ENCODE measurements around the gene EXOSC6. TPM values are rescaled to one million over a fixed set of nuclear protein-coding genes. Genes with fewer than 3 reads are reported as not detected.

The EXOSC6 gene
- total and polyA plus RNA-seq, 2 experiments from 2014 or later: 13.7 to 27.8 TPM

DNA sequence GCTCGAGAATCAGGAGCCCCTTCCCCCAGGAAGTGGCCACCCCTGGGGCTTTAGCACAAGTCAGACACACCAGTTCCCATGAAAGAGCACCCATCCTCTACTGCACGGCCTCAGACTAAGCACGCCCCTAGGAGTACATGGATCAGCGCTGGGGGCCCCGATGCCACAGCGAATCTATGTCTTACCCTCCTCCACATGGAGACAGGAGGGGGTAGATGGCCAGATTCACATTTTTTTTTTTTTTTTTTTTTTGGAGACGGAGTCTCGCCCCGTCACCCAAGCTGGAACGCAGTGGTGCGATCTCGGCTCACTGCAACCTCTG, 3.2 kb upstream of the EXOSC6 start:
- H3K27me3 ChIP-seq (ENCODE audit: insufficient read depth): no peaks in the 10 kb centered on the region
- H3K9me2 ChIP-seq (ENCODE audit: insufficient read depth): no peaks in the 10 kb centered on the region
- peaks cover 74% of the 10 kb centered on the region for H3F3A ChIP-seq (replicated peaks; ENCODE audit: low read depth)
- no peak for DNase-seq (ENCODE audit: low spot score)
- H3K36me3 ChIP-seq (ENCODE audit: insufficient read depth): peaks cover 73% of the 10 kb centered on the region
- no peaks in the 10 kb centered on the region for H3K9me3 Mint-ChIP-seq
- no peak for ATAC-seq
- H3K36me3 Mint-ChIP-seq (ENCODE audit: low read depth): peaks cover 83% of the 10 kb centered on the region
- no peak overlapping the region for H3K27ac Mint-ChIP-seq
- H2AFZ ChIP-seq: no peak overlapping the region
- H3K4me3 Mint-ChIP-seq: no peak overlapping the region
- TF ChIP-seq POLR2AphosphoS5 (IDR thresholded peaks at IDR 0.05; ENCODE audit: low read depth) (no peak), NANOG (IDR thresholded peaks at IDR 0.05; ENCODE audit: borderline replicate concordance) (no peak), ZNF331 (CRISPR knock-in tag; IDR thresholded peaks at IDR 0.05; ENCODE audit: low read depth) (no peak), ZNF114 (CRISPR knock-in tag; IDR thresholded peaks at IDR 0.05) (no peak), EZH2 (IDR thresholded peaks at IDR 0.05; ENCODE audit: low read depth, unreplicated experiment) (no peak), EZH2phosphoT487 (IDR thresholded peaks at IDR 0.05; ENCODE audit: unreplicated experiment) (no peak), CREB1 (CRISPR knock-in tag; IDR thresholded peaks at IDR 0.05; ENCODE audit: low read depth) (no peak), JUNB (IDR thresholded peaks at IDR 0.05; ENCODE audit: unreplicated experiment) (no peak), STAT1 (IDR thresholded peaks at IDR 0.05; ENCODE audit: unreplicated experiment) (no peak)
- TF ChIP-seq, protein P1, sequence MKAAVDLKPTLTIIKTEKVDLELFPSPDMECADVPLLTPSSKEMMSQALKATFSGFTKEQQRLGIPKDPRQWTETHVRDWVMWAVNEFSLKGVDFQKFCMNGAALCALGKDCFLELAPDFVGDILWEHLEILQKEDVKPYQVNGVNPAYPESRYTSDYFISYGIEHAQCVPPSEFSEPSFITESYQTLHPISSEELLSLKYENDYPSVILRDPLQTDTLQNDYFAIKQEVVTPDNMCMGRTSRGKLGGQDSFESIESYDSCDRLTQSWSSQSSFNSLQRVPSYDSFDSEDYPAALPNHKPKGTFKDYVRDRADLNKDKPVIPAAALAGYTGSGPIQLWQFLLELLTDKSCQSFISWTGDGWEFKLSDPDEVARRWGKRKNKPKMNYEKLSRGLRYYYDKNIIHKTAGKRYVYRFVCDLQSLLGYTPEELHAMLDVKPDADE (IDR thresholded peaks at IDR 0.05): no peak
- TF ChIP-seq, protein P2, sequence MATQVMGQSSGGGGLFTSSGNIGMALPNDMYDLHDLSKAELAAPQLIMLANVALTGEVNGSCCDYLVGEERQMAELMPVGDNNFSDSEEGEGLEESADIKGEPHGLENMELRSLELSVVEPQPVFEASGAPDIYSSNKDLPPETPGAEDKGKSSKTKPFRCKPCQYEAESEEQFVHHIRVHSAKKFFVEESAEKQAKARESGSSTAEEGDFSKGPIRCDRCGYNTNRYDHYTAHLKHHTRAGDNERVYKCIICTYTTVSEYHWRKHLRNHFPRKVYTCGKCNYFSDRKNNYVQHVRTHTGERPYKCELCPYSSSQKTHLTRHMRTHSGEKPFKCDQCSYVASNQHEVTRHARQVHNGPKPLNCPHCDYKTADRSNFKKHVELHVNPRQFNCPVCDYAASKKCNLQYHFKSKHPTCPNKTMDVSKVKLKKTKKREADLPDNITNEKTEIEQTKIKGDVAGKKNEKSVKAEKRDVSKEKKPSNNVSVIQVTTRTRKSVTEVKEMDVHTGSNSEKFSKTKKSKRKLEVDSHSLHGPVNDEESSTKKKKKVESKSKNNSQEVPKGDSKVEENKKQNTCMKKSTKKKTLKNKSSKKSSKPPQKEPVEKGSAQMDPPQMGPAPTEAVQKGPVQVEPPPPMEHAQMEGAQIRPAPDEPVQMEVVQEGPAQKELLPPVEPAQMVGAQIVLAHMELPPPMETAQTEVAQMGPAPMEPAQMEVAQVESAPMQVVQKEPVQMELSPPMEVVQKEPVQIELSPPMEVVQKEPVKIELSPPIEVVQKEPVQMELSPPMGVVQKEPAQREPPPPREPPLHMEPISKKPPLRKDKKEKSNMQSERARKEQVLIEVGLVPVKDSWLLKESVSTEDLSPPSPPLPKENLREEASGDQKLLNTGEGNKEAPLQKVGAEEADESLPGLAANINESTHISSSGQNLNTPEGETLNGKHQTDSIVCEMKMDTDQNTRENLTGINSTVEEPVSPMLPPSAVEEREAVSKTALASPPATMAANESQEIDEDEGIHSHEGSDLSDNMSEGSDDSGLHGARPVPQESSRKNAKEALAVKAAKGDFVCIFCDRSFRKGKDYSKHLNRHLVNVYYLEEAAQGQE (IDR thresholded peaks at IDR 0.05; ENCODE audit: unreplicated experiment): no peak
- TF ChIP-seq, protein P3, sequence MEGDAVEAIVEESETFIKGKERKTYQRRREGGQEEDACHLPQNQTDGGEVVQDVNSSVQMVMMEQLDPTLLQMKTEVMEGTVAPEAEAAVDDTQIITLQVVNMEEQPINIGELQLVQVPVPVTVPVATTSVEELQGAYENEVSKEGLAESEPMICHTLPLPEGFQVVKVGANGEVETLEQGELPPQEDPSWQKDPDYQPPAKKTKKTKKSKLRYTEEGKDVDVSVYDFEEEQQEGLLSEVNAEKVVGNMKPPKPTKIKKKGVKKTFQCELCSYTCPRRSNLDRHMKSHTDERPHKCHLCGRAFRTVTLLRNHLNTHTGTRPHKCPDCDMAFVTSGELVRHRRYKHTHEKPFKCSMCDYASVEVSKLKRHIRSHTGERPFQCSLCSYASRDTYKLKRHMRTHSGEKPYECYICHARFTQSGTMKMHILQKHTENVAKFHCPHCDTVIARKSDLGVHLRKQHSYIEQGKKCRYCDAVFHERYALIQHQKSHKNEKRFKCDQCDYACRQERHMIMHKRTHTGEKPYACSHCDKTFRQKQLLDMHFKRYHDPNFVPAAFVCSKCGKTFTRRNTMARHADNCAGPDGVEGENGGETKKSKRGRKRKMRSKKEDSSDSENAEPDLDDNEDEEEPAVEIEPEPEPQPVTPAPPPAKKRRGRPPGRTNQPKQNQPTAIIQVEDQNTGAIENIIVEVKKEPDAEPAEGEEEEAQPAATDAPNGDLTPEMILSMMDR (conservative IDR thresholded peaks at IDR 0.05; ENCODE audit: low read depth in 2 of 2): no peak
- TF ChIP-seq, protein P4, sequence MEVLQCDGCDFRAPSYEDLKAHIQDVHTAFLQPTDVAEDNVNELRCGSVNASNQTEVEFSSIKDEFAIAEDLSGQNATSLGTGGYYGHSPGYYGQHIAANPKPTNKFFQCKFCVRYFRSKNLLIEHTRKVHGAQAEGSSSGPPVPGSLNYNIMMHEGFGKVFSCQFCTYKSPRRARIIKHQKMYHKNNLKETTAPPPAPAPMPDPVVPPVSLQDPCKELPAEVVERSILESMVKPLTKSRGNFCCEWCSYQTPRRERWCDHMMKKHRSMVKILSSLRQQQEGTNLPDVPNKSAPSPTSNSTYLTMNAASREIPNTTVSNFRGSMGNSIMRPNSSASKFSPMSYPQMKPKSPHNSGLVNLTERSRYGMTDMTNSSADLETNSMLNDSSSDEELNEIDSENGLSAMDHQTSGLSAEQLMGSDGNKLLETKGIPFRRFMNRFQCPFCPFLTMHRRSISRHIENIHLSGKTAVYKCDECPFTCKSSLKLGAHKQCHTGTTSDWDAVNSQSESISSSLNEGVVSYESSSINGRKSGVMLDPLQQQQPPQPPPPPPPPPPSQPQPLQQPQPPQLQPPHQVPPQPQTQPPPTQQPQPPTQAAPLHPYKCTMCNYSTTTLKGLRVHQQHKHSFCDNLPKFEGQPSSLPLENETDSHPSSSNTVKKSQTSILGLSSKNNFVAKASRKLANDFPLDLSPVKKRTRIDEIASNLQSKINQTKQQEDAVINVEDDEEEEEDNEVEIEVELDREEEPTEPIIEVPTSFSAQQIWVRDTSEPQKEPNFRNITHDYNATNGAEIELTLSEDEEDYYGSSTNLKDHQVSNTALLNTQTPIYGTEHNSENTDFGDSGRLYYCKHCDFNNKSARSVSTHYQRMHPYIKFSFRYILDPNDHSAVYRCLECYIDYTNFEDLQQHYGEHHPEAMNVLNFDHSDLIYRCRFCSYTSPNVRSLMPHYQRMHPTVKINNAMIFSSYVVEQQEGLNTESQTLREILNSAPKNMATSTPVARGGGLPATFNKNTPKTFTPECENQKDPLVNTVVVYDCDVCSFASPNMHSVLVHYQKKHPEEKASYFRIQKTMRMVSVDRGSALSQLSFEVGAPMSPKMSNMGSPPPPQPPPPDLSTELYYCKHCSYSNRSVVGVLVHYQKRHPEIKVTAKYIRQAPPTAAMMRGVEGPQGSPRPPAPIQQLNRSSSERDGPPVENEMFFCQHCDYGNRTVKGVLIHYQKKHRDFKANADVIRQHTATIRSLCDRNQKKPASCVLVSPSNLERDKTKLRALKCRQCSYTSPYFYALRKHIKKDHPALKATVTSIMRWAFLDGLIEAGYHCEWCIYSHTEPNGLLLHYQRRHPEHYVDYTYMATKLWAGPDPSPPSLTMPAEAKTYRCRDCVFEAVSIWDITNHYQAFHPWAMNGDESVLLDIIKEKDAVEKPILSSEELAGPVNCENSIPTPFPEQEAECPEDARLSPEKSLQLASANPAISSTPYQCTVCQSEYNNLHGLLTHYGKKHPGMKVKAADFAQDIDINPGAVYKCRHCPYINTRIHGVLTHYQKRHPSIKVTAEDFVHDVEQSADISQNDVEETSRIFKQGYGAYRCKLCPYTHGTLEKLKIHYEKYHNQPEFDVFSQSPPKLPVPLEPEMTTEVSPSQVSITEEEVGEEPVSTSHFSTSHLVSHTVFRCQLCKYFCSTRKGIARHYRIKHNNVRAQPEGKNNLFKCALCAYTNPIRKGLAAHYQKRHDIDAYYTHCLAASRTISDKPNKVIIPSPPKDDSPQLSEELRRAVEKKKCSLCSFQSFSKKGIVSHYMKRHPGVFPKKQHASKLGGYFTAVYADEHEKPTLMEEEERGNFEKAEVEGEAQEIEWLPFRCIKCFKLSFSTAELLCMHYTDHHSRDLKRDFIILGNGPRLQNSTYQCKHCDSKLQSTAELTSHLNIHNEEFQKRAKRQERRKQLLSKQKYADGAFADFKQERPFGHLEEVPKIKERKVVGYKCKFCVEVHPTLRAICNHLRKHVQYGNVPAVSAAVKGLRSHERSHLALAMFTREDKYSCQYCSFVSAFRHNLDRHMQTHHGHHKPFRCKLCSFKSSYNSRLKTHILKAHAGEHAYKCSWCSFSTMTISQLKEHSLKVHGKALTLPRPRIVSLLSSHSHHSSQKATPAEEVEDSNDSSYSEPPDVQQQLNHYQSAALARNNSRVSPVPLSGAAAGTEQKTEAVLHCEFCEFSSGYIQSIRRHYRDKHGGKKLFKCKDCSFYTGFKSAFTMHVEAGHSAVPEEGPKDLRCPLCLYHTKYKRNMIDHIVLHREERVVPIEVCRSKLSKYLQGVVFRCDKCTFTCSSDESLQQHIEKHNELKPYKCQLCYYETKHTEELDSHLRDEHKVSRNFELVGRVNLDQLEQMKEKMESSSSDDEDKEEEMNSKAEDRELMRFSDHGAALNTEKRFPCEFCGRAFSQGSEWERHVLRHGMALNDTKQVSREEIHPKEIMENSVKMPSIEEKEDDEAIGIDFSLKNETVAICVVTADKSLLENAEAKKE (CRISPR knock-in tag; IDR thresholded peaks at IDR 0.05): no peak
- H4K20me1 ChIP-seq (replicated peaks; ENCODE audit: insufficient read depth): peaks cover 42% of the 10 kb centered on the region
- no peak overlapping the region for H3K4me3 ChIP-seq
- peaks cover 7% of the 10 kb centered on the region for H3K79me2 ChIP-seq (replicated peaks; ENCODE audit: insufficient read depth)
- peaks cover 14% of the 10 kb centered on the region for H3K4me1 Mint-ChIP-seq
- peaks cover 2% of the 10 kb centered on the region; the same call in 1 of the 2 replicates for H3K4me1 ChIP-seq (ENCODE audit: insufficient read depth)
- no peak overlapping the region for H3K4me2 ChIP-seq
- peaks cover 17% of the 10 kb centered on the region for H3K27me3 Mint-ChIP-seq (ENCODE audit: insufficient read depth, low read depth, poor library complexity)
- H3K27ac ChIP-seq (ENCODE audit: low read depth): no peak overlapping the region
